ENCODE data around the gene DYRK1B.

- no peak for TF ChIP-seq POLR2AphosphoS5 (IDR thresholded peaks at IDR 0.05; ENCODE audit: low read depth, low read length)
- no peak for TF ChIP-seq CTCF (IDR thresholded peaks at IDR 0.05)
- TF ChIP-seq REST (IDR thresholded peaks at IDR 0.05; ENCODE audit: insufficient read depth in 1 of 2, low read depth in 2 of 2, low read length in 1 of 2), result no peak
- TF ChIP-seq TCF7L2 (IDR thresholded peaks at IDR 0.05; ENCODE audit: low read depth, low read length), result no peak
- TF ChIP-seq SIN3A (IDR thresholded peaks at IDR 0.05; ENCODE audit: borderline replicate concordance, insufficient read depth, low read depth, low read length), result no peak
These were observed 12.9 kb upstream of the DYRK1B start for GRCh38 chr19:39846678-39847486.

Data from Panc1 (cell line).